Activated CD4-positive, alpha-beta T cell treated with anti-CD3 and anti-CD28 coated beads, Interleukin-2, amount 50 U/mL, for 1 hour (primary cell): ENCODE data around the gene KCNQ4.

Source experiments
- DNase-seq: peaks from one replicate; pipeline ENCODE4 v3.0.0-alpha.2; 2020

The KCNQ4 gene

GRCh38 chr1:40822890-40823289 lies 39.3 kb downstream of the KCNQ4 start:
- DNase-seq, result no peak

- no peak for DNase-seq
These were observed 39.8 kb downstream of the KCNQ4 start for GRCh38 chr1:40823345-40823744.

- no peak for DNase-seq
These were observed 40.4 kb downstream of the KCNQ4 start for GRCh38 chr1:40823983-40824382.

GRCh38 chr1:40824591-40825434 lies 41.2 kb downstream of the KCNQ4 start:
- no peak for DNase-seq

GRCh38 chr1:40825435-40825788 lies 41.8 kb downstream of the KCNQ4 start:
- no peak for DNase-seq

- no peak for DNase-seq
These were observed 42.4 kb downstream of the KCNQ4 start for GRCh38 chr1:40825996-40826395.

GRCh38 chr1:40829631-40830245 lies 46.2 kb downstream of the KCNQ4 start:
- no peak for DNase-seq

GRCh38 chr1:40830419-40830943 lies 46.9 kb downstream of the KCNQ4 start:
- DNase-seq, result no peak

GRCh38 chr1:40831001-40831732 lies 47.6 kb downstream of the KCNQ4 start:
- DNase-seq, result no peak

- no peak for DNase-seq
These were observed 50.4 kb downstream of the KCNQ4 start for GRCh38 chr1:40833979-40834378.

GRCh38 chr1:40834968-40835545 lies 51.5 kb downstream of the KCNQ4 start:
- DNase-seq, result no peak

GRCh38 chr1:40836283-40836682 lies 52.7 kb downstream of the KCNQ4 start:
- DNase-seq, result no peak

GRCh38 chr1:40837601-40838000 lies 54.0 kb downstream of the KCNQ4 start:
- no peak for DNase-seq

GRCh38 chr1:40838045-40838979 lies 54.7 kb downstream of the KCNQ4 start:
- DNase-seq, result no peak

- no peak for DNase-seq
These were observed 55.7 kb downstream of the KCNQ4 start for GRCh38 chr1:40838980-40839942.

GRCh38 chr1:40839943-40840335 lies 56.4 kb downstream of the KCNQ4 start:
- DNase-seq, result no peak

- DNase-seq, result no peak
These were observed 57.1 kb downstream of the KCNQ4 start for GRCh38 chr1:40840526-40841323.

GRCh38 chr1:40841602-40842001 lies 58.0 kb downstream of the KCNQ4 start:
- no peak for DNase-seq

- no peak for DNase-seq
These were observed 58.6 kb downstream of the KCNQ4 start for GRCh38 chr1:40842207-40842606.

GRCh38 chr1:40842691-40843090 lies 59.1 kb downstream of the KCNQ4 start:
- DNase-seq, result no peak
